Mononuclear cell (primary cell): ENCODE results near the gene CYP46A1. TPM values are rescaled to one million over a fixed set of nuclear protein-coding genes. Genes with fewer than 3 reads are reported as not detected.
A peak's percentile ranks its signal among the peaks of the same experiment; 100 is the strongest.

Experiments
- H3K27me3 ChIP-seq: 2 replicates; pipeline ENCODE4 v1.6.0; 2011; ENCODE audit warnings: low read length, control low read depth; ENCODE audit not compliant: insufficient read depth
- H3K4me1 ChIP-seq: 2 replicates; pipeline ENCODE4 v1.5.1; 2011; ENCODE audit warnings: mild to moderate bottlenecking, low read length, control low read depth; ENCODE audit not compliant: insufficient read depth
- H3K4me3 ChIP-seq: 2 replicates; pipeline ENCODE4 v1.5.1; 2011; ENCODE audit warnings: mild to moderate bottlenecking, low read length, moderate library complexity
- H3K9me3 ChIP-seq: 2 replicates; pipeline ENCODE4 v1.5.1; 2011; ENCODE audit warnings: low read depth, mild to moderate bottlenecking, control low read depth, low read length
- total RNA-seq: library from RNA; depleted of rRNA; stranded (reverse); fragments of >200 nt; gene quantifications from one replicate; pipeline ENCODE4 v1.2.3, GENCODE V29; 2012

Gene CYP46A1
- total RNA-seq, 1 donor, result 0.10 TPM

- H3K4me3 ChIP-seq, result no peak overlapping the region
- H3K4me1 ChIP-seq, result peaks cover 14% of the 10 kb centered on the region
Measured at GRCh38 chr14:99675951-99676350, 8.1 kb upstream of the CYP46A1 start.

GRCh38 chr14:99676657-99677056 is 7.4 kb upstream of the CYP46A1 start:
- Histone ChIP-seq H3K9me3 (no peaks in the 10 kb centered on the region), H3K4me3 (no peak overlapping the region), H3K27me3 (no peaks in the 10 kb centered on the region), H3K4me1 (peaks cover 14% of the 10 kb centered on the region)

More at GRCh38 chr14:99675951-99676350, 8.1 kb upstream of the CYP46A1 start:
- Histone ChIP-seq H3K27me3 (no peaks in the 10 kb centered on the region), H3K9me3 (no peaks in the 10 kb centered on the region)

- no peaks in the 10 kb centered on the region for H3K27me3 ChIP-seq
- no peaks in the 10 kb centered on the region for H3K9me3 ChIP-seq
- peaks cover 9% of the 10 kb centered on the region for H3K4me1 ChIP-seq
- H3K4me3 ChIP-seq, result no peak overlapping the region
Measured at GRCh38 chr14:99677231-99678140, 6.6 kb upstream of the CYP46A1 start.

- Histone ChIP-seq H3K27me3 (no peaks in the 10 kb centered on the region), H3K4me3 (no peak overlapping the region), H3K4me1 (peaks cover 10% of the 10 kb centered on the region), H3K9me3 (no peaks in the 10 kb centered on the region)
Measured at GRCh38 chr14:99678198-99678597, 5.9 kb upstream of the CYP46A1 start.

GRCh38 chr14:99679111-99679510 is 5.0 kb upstream of the CYP46A1 start:
- Histone ChIP-seq H3K4me1 (peaks cover 14% of the 10 kb centered on the region), H3K9me3 (no peaks in the 10 kb centered on the region), H3K27me3 (no peaks in the 10 kb centered on the region), H3K4me3 (no peak overlapping the region)

- H3K27me3 ChIP-seq, result no peaks in the 10 kb centered on the region
- H3K4me1 ChIP-seq, result peaks cover 16% of the 10 kb centered on the region
- no peaks in the 10 kb centered on the region for H3K9me3 ChIP-seq
- H3K4me3 ChIP-seq, result no peak overlapping the region
Measured at GRCh38 chr14:99679543-99679942, 4.6 kb upstream of the CYP46A1 start.

- Histone ChIP-seq H3K9me3 (no peaks in the 10 kb centered on the region), H3K4me3 (no peak overlapping the region), H3K4me1 (peaks cover 19% of the 10 kb centered on the region), H3K27me3 (no peaks in the 10 kb centered on the region)
Measured at GRCh38 chr14:99679996-99680395, 4.1 kb upstream of the CYP46A1 start.

GRCh38 chr14:99681101-99681831 is 2.8 kb upstream of the CYP46A1 start:
- Histone ChIP-seq H3K4me1 (peaks cover 17% of the 10 kb centered on the region), H3K27me3 (no peaks in the 10 kb centered on the region), H3K4me3 (no peak overlapping the region), H3K9me3 (no peaks in the 10 kb centered on the region)

- no peaks in the 10 kb centered on the region for H3K9me3 ChIP-seq
- H3K27me3 ChIP-seq, result no peaks in the 10 kb centered on the region
- peaks cover 16% of the 10 kb centered on the region for H3K4me1 ChIP-seq
- H3K4me3 ChIP-seq, result no peak overlapping the region
Measured at GRCh38 chr14:99681832-99682148, 2.3 kb upstream of the CYP46A1 start.

- H3K4me3 ChIP-seq, result peak overlapping the region; percentile 71
- no peaks in the 10 kb centered on the region for H3K27me3 ChIP-seq
- H3K4me1 ChIP-seq, result peaks cover 16% of the 10 kb centered on the region
- H3K9me3 ChIP-seq, result no peaks in the 10 kb centered on the region
Measured at GRCh38 chr14:99682809-99683618, 1.1 kb upstream of the CYP46A1 start.

GRCh38 chr14:99684410-99684934 is 374 bp downstream of the CYP46A1 start:
- H3K4me1 ChIP-seq, result peaks cover 16% of the 10 kb centered on the region
- no peaks in the 10 kb centered on the region for H3K9me3 ChIP-seq
- H3K27me3 ChIP-seq, result peaks cover 7% of the 10 kb centered on the region
- H3K4me3 ChIP-seq, result peak overlapping the region; percentile 23

GRCh38 chr14:99685151-99685591 is 1.1 kb downstream of the CYP46A1 start:
- peaks cover 16% of the 10 kb centered on the region for H3K4me1 ChIP-seq
- no peak overlapping the region for H3K4me3 ChIP-seq
- peaks cover 7% of the 10 kb centered on the region for H3K27me3 ChIP-seq
- H3K9me3 ChIP-seq, result no peaks in the 10 kb centered on the region

GRCh38 chr14:99685596-99685995 is 1.5 kb downstream of the CYP46A1 start:
- H3K9me3 ChIP-seq, result no peaks in the 10 kb centered on the region
- no peak overlapping the region for H3K4me3 ChIP-seq
- peaks cover 7% of the 10 kb centered on the region for H3K27me3 ChIP-seq
- peaks cover 16% of the 10 kb centered on the region for H3K4me1 ChIP-seq

GRCh38 chr14:99686557-99687283 is 2.6 kb downstream of the CYP46A1 start:
- peaks cover 7% of the 10 kb centered on the region for H3K27me3 ChIP-seq
- peaks cover 16% of the 10 kb centered on the region for H3K4me1 ChIP-seq
- no peak overlapping the region for H3K4me3 ChIP-seq
- no peaks in the 10 kb centered on the region for H3K9me3 ChIP-seq
